Lung (tissue), 12 donors: ENCODE data around the gene APLNR. TPM values are rescaled to one million over a fixed set of nuclear protein-coding genes. Genes with fewer than 3 reads are reported as not detected.
A peak's percentile ranks its signal among the peaks of the same experiment; 100 is the strongest.

ENCODE experiments used
- ATAC-seq: fragments of 200-7000 bp; cut with Tn5 transposase; one replicate; pipeline ENCODE4 v1.9.1; 2020; ENCODE audit warnings: moderate number of reproducible peaks; ENCODE audit not compliant: insufficient read depth, low FRiP score
- DNase-seq, 3 donors: peaks; one replicate each; pipeline ENCODE4 v3.0.0-alpha.2; 2013 to 2017
- H3K27ac ChIP-seq, 2 donors: one replicate each; pipeline ENCODE4 v1.5.1; 2013; ENCODE audit warnings: mild to moderate bottlenecking in 2 of 2, moderate library complexity in 2 of 2, control low read depth in 1 of 2, inconsistent platforms in 1 of 2, low read depth in 1 of 2, low read length in 1 of 2
- H3K27me3 ChIP-seq, 3 donors: one replicate each; pipeline ENCODE4 v1.5.1; 2013; ENCODE audit warnings: low read length in 2 of 3; ENCODE audit not compliant: control insufficient read depth in 3 of 3, insufficient read depth in 3 of 3
- H3K36me3 ChIP-seq, 4 donors: one replicate each; pipeline ENCODE4 v1.5.1; 2013; ENCODE audit warnings: low read length in 4 of 4, mild to moderate bottlenecking in 1 of 4, moderate library complexity in 1 of 4; ENCODE audit not compliant: control insufficient read depth in 4 of 4, insufficient read depth in 4 of 4
- H3K4me1 ChIP-seq, 5 donors: one replicate each; pipeline ENCODE4 v1.5.1; 2013; ENCODE audit warnings: low read length in 5 of 5, mild to moderate bottlenecking in 2 of 5, moderate library complexity in 1 of 5; ENCODE audit not compliant: control insufficient read depth in 5 of 5, insufficient read depth in 5 of 5
- H3K4me3 ChIP-seq: one replicate; pipeline ENCODE4 v1.5.1; 2013; ENCODE audit warnings: mild to moderate bottlenecking, control low read depth, moderate library complexity
- H3K9ac ChIP-seq, 2 donors: one replicate each; pipeline ENCODE4 v1.5.1; 2013; ENCODE audit warnings: low read length in 2 of 2, control low read depth in 1 of 2; ENCODE audit not compliant: insufficient read depth in 1 of 2
- H3K9me3 ChIP-seq, 4 donors: one replicate each; pipeline ENCODE4 v1.5.1; 2013; ENCODE audit warnings: low read length in 3 of 4, mild to moderate bottlenecking in 1 of 4, moderate library complexity in 1 of 4; ENCODE audit not compliant: control insufficient read depth in 4 of 4, insufficient read depth in 3 of 4
- whole genome bisulfite sequencing, 2 donors: extraction: QIAGEN DNeasy Blood & Tissue Kit; methylation state at CpG; one replicate each; pipeline ENCODE4 v1.1.7; 2013; 5-methylcytosine and 5-hydroxymethylcytosine counted together
- polyA plus RNA-seq, 2 donors: library from polyadenylated mRNA; stranded (reverse); fragments of 200-250 nt; gene quantifications; one replicate each; pipeline ENCODE4 v1.2.1, GENCODE V29; 2013
- total RNA-seq, 2 donors: library from RNA; depleted of rRNA in 1 of 2; stranded (reverse); fragments of >200 nt in 1 of 2; gene quantifications; one replicate each; pipeline ENCODE4 v1.2.1, GENCODE V29; 2014 to 2021
- TF ChIP-seq, protein P1 (sequence below): IDR thresholded peaks from 2 replicates; pipeline ENCODE4 v1.5.1; 2012; ENCODE audit warnings: mild to moderate bottlenecking; ENCODE audit errors: control extremely low read depth, extremely low read depth
- donor health status: control.
- donor health status: control.
- donor health status: Bipolar disorder and iron deficiency.
- donor health status: healthy.
- donor health status: DM: yes; HTN: yes; CAD: no.

The APLNR gene
- total and polyA plus RNA-seq, 4 donors = 0.39 to 93.8 (median 4.9) TPM

DNA sequence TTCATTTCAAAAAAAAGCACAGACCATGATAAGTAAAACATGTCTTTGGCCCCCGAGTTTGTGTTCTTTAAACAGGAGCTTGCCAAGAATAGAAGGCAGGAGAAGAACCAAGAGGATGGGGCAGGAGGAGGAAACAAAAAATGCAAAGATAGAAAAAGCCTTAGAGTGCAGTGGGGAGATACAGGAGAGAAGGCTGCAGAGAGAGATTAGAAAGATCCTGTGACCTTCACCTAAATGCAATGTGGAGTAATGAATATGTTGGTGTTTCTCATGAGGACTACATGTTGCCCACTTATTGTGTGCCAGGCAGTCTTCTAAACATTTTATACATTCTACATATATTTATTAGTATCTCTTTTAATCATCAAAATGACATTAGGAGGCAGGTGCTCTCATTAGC is 2.3 kb upstream of the APLNR start:
- 72 to 75% methylated on average over 1 of the region's 1 CpG for WGBS, 2 donors
- no peaks in the 10 kb centered on the region for H3K36me3 ChIP-seq
- H3K4me1 ChIP-seq = peaks cover 0 to 47% (median 11%) of the 10 kb centered on the region in 5 donors
- H3K27me3 ChIP-seq = no peaks in the 10 kb centered on the region
- TF ChIP-seq, protein P1, sequence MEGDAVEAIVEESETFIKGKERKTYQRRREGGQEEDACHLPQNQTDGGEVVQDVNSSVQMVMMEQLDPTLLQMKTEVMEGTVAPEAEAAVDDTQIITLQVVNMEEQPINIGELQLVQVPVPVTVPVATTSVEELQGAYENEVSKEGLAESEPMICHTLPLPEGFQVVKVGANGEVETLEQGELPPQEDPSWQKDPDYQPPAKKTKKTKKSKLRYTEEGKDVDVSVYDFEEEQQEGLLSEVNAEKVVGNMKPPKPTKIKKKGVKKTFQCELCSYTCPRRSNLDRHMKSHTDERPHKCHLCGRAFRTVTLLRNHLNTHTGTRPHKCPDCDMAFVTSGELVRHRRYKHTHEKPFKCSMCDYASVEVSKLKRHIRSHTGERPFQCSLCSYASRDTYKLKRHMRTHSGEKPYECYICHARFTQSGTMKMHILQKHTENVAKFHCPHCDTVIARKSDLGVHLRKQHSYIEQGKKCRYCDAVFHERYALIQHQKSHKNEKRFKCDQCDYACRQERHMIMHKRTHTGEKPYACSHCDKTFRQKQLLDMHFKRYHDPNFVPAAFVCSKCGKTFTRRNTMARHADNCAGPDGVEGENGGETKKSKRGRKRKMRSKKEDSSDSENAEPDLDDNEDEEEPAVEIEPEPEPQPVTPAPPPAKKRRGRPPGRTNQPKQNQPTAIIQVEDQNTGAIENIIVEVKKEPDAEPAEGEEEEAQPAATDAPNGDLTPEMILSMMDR = no peak
- H3K9ac ChIP-seq = no peak overlapping the region
- H3K9me3 ChIP-seq = no peaks in the 10 kb centered on the region
- DNase-seq (no peak), ATAC-seq (no peak)
- H3K27ac ChIP-seq = no peak overlapping the region
- H3K4me3 ChIP-seq = no peak overlapping the region

DNA sequence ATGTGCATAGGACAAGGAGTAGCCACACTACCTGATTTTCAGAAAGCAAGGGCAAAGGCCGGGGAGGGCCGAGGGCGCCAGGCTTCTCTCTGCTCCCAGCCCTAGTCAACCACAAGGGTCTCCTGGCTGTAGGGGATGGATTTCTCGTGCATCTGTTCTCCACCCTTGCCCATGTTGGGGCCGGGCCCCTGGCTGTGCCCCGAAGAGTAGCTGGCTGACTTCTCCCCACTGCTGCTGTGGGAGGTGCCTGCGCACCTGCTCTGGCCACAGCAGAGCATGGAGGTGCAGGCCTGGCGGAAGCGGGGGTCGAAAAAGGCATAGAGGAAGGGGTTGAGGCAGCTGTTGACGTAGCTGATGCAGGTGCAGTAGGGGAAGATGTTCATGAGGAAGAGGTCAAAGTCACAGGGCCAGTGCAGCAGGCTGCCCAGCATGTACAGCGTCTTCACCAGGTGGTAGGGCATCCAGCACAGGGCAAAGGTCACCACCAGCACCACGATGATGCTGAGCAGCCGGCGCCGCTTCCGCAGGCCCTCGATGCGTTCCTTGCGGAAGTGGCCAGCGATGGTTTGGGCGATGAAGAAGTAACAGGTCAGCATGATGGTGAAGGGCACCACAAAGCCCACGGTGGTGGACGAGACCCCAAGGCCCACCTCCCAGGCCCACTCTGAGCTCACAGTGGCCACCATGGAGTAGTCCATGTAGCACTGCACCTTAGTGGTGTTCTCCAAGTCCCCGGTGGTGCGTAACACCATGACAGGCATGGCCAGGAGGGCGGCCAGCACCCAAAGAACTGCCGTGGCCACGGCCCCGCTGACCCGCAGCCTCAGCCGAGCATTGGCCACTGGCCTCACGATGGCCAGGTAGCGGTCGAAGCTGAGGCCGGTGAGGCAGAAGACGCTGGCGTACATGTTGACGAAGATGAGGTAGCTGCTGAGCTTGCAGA is 1.0 kb downstream of the APLNR start:
- no peaks in the 10 kb centered on the region for H3K36me3 ChIP-seq
- no peaks in the 10 kb centered on the region for H3K9me3 ChIP-seq
- ATAC-seq (no peak), DNase-seq (no peak)
- no peak overlapping the region for H3K4me3 ChIP-seq
- H3K27ac ChIP-seq = peak overlapping the region; percentile 24 to 54
- 69 to 73% methylated on average over 39 of the region's 39 CpGs for WGBS, 2 donors
- H3K27me3 ChIP-seq = no peaks in the 10 kb centered on the region
- peaks cover 0 to 34% (median 7%) of the 10 kb centered on the region in 5 donors for H3K4me1 ChIP-seq
- no peak overlapping the region for H3K9ac ChIP-seq
- TF ChIP-seq, protein P1 = no peak

DNA sequence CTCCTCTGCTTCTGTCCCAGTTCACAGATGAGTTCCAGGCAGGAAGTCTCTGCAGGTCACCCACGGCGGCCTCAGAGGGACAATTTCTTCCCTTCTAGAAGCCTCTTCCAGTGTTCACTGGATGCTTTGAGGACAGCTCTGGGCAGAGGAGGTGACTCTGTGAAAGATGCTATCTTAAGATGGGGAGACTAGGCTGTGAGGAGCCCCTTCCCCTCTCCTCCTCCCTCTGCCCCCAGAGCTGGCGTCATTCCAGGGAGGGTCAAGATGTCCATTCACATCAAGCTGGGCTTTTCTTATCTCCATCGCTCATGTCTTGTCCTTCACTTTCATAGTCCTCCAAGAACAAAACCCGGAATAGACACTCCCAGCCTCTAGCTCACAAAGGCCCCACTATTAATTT is 3.3 kb downstream of the APLNR start:
- no peak overlapping the region for H3K9ac ChIP-seq
- no peak overlapping the region for H3K4me3 ChIP-seq
- ATAC-seq = no peak
- H3K27ac ChIP-seq = no peak overlapping the region
- TF ChIP-seq, protein P1 = no peak
- no peak for DNase-seq
- H3K27me3 ChIP-seq = no peaks in the 10 kb centered on the region
- H3K36me3 ChIP-seq = no peaks in the 10 kb centered on the region
- H3K4me1 ChIP-seq = peaks cover 0 to 29% (median 5%) of the 10 kb centered on the region in 5 donors
- 49 to 57% methylated on average over 5 of the region's 5 CpGs for WGBS, 2 donors
- no peaks in the 10 kb centered on the region for H3K9me3 ChIP-seq
